Colonic mucosa (tissue), 4 donors: ENCODE data around the gene SLC39A6. TPM values are rescaled to one million over a fixed set of nuclear protein-coding genes. Genes with fewer than 3 reads are reported as not detected.
"Not testable (repeated sequence)": the region's sequence is repeated elsewhere in the genome, so short reads cannot be mapped to it uniquely, and the experiment has no call there.

Experiments
- DNase-seq: peaks from one replicate; pipeline ENCODE4 v3.0.0-alpha.2; 2020
- H3K27ac ChIP-seq: fragments of 200-600 bp; one replicate; pipeline ENCODE4 v1.8.0; 2021
- H3K27me3 ChIP-seq: fragments of 200-600 bp; one replicate; pipeline ENCODE4 v1.8.0; 2021
- H3K36me3 ChIP-seq: fragments of 200-600 bp; one replicate; pipeline ENCODE4 v1.8.0; 2021
- H3K4me1 ChIP-seq: fragments of 200-600 bp; one replicate; pipeline ENCODE4 v1.8.0; 2021; ENCODE audit warnings: mild to moderate bottlenecking
- H3K4me3 ChIP-seq: fragments of 200-600 bp; one replicate; pipeline ENCODE4 v1.8.0; 2021
- H3K9ac ChIP-seq, 2 donors: one replicate each; pipeline ENCODE4 v1.7.0; 2013; ENCODE audit warnings: control low read depth in 2 of 2, low read depth in 2 of 2, low read length in 2 of 2
- H3K9me3 ChIP-seq: fragments of 200-600 bp; one replicate; pipeline ENCODE4 v1.8.0; 2021
- CTCF ChIP-seq: fragments of 200-600 bp; IDR thresholded peaks from one replicate; pipeline ENCODE4 v1.8.0; 2022; ENCODE audit warnings: antibody characterized with exemption, mild to moderate bottlenecking
- intact Hi-C: fragments of 100-400 bp; cut with DNase I; formaldehyde crosslinking; loops from one replicate; pipeline ENCODE4 v1.14.1; 2022
- total RNA-seq, 2 donors: library from RNA; stranded (reverse); fragmentation: NEBNext Ultra II Directional in 1 of 2; extraction: Animal tissue kit (Norgen Biotek cat#: 25700) in 1 of 2; gene quantifications; one replicate each; pipeline ENCODE4 v1.2.1, GENCODE V29; 2021
- donor health status: healthy.
- donor health status: DM: no; HTN: no; CAD: no.
- donor health status: DM: no; HTN: no; CAD: no.

Gene SLC39A6
- total RNA-seq, 2 donors from 2014 or later, result 9.9 to 15.3 TPM

GRCh38 chr18:36088256-36088655, 40.9 kb downstream of the SLC39A6 start:
- TF ChIP-seq CTCF, result no peak

DNA sequence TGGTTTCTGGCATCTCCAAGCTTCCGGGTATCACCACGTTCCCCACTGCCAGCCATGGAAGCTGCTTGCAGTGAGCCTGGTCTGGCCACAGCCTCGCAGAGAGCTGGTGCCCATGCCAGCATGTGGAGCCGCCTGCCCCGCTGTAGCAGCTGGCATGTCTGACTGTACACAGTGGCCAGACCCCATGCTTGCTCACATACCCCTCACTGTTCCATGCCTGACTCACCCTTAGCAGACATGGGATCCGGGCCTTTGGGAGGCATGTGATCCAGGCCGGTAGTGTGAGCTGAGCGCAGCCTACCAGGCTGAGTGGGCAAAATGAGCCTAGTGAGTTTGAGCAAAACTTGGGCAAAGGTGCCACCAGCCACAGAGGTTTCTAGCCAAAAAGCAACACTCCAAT, 43.0 kb downstream of the SLC39A6 start:
- Histone ChIP-seq H3K36me3 (no peaks in the 10 kb centered on the region), H3K9me3 (no peaks in the 10 kb centered on the region), H3K4me1 (no peaks in the 10 kb centered on the region), H3K4me3 (no peak overlapping the region), H3K9ac (no peak overlapping the region), H3K27ac (no peak overlapping the region), H3K27me3 (no peaks in the 10 kb centered on the region)
- DNase-seq, result no peak
- no peak for TF ChIP-seq CTCF
- intact Hi-C loops, result no loop called here

More at GRCh38 chr18:36088256-36088655, 40.9 kb downstream of the SLC39A6 start:
- Histone ChIP-seq H3K4me1 (no peaks in the 10 kb centered on the region), H3K36me3 (no peaks in the 10 kb centered on the region), H3K27ac (no peak overlapping the region), H3K9ac (no peak overlapping the region), H3K9me3 (no peaks in the 10 kb centered on the region), H3K4me3 (no peak overlapping the region), H3K27me3 (no peaks in the 10 kb centered on the region)
- DNase-seq, result no peak
- intact Hi-C loops, result no loop called here

- no peak for TF ChIP-seq CTCF
- intact Hi-C loops, result no loop called here
- Histone ChIP-seq H3K4me1 (no peaks in the 10 kb centered on the region), H3K9me3 (no peaks in the 10 kb centered on the region), H3K36me3 (no peaks in the 10 kb centered on the region), H3K4me3 (no peak overlapping the region), H3K27me3 (no peaks in the 10 kb centered on the region), H3K9ac (no peak overlapping the region), H3K27ac (no peak overlapping the region)
- DNase-seq, result no peak
Measured at GRCh38 chr18:36085195-36085594, 43.9 kb downstream of the SLC39A6 start.

- Histone ChIP-seq H3K9me3 (no peaks in the 10 kb centered on the region), H3K9ac (no peak overlapping the region), H3K27me3 (no peaks in the 10 kb centered on the region), H3K4me3 (no peak overlapping the region), H3K4me1 (no peaks in the 10 kb centered on the region), H3K27ac (no peak overlapping the region), H3K36me3 (no peaks in the 10 kb centered on the region)
- no peak for TF ChIP-seq CTCF
- no peak for DNase-seq
- intact Hi-C loops, result no loop called here
Measured at GRCh38 chr18:36083729-36084128, 45.4 kb downstream of the SLC39A6 start.

DNA sequence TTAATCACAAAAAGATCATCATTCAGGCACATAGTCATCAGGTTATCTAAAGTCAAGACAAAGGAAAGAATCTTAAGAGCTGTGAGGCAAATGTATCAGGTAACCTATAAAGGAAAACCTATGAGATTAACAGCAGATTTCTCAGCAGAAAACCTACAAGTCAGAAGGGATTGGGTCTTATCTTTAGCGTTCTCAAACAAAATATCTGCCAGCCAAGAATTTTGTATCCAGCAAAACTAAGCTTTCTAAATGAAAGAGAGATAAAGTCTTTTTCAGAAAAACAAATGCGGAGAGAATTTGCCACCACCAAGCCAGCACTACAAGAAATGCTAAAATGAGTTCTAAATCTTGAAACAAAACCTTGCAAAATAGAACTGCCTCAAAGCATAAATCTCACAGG, 48.0 kb downstream of the SLC39A6 start:
- H3K4me3 ChIP-seq, H3K4me1 ChIP-seq, H3K9ac ChIP-seq: not testable (repeated sequence)

GRCh38 chr18:36078751-36079529, 50.2 kb downstream of the SLC39A6 start:
- no peaks in the 10 kb centered on the region for H3K4me1 ChIP-seq
- intact Hi-C loops, result no loop called here
- no peak overlapping the region for H3K27ac ChIP-seq
- no peaks in the 10 kb centered on the region for H3K9me3 ChIP-seq
- no peak for DNase-seq
- H3K36me3 ChIP-seq, result no peaks in the 10 kb centered on the region
- no peak overlapping the region for H3K9ac ChIP-seq
- H3K4me3 ChIP-seq, result no peak overlapping the region
- TF ChIP-seq CTCF, result no peak
- H3K27me3 ChIP-seq, result no peaks in the 10 kb centered on the region

More for the DNA sequence above, 48.0 kb downstream of the SLC39A6 start:
- H3K36me3 ChIP-seq, H3K9me3 ChIP-seq, H3K27me3 ChIP-seq, H3K27ac ChIP-seq, DNase-seq, intact Hi-C loops: not testable (repeated sequence)

GRCh38 chr18:36077764-36078163, 51.4 kb downstream of the SLC39A6 start:
- H3K27me3 ChIP-seq, H3K4me1 ChIP-seq, H3K9ac ChIP-seq, intact Hi-C loops, H3K36me3 ChIP-seq, H3K9me3 ChIP-seq, H3K4me3 ChIP-seq, H3K27ac ChIP-seq, DNase-seq: not testable (repeated sequence)
